ENCODE data around the gene PIGU. TPM values are rescaled to one million over a fixed set of nuclear protein-coding genes. Genes with fewer than 3 reads are reported as not detected.
A peak's percentile ranks its signal among the peaks of the same experiment; 100 is the strongest.
"Not testable (repeated sequence)": the region's sequence is repeated elsewhere in the genome, so short reads cannot be mapped to it uniquely, and the experiment has no call there.

PIGU gene
- total RNA-seq = 13.9 TPM

- FAIRE-seq = no peak
- peak; percentile 90 to 92 for DNase-seq (ENCODE audit: low spot score in 2 of 2)
Observed at GRCh38 chr20:34676642-34677373, at the start of gene PIGU. Gene PIGU, minus strand, starts transcription at chr20:34677092. Its CDS starts 7 bp downstream, at chr20:34677085.

DNA sequence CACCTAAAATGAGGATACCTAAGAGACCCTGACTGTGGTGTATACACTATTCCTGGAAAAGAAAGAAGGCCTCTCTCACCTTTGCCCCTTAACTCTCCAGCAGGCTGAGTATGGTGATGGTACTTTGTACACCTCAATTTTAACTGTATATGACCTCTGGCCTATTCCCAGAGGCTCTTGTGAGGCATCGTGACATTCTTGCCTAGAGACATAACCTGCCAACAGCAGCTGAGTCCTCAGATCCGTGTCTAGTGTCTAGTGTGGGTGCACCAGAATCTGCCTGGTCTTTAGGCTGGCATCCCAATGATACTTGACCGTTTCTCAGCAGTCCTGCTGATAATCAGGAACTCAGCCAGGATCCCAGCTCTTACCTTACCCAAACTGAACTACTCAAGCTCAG is 47.3 kb upstream of the PIGU start:
- DNase-seq (ENCODE audit: low spot score in 2 of 2) = no peak
- no peak for FAIRE-seq

DNA sequence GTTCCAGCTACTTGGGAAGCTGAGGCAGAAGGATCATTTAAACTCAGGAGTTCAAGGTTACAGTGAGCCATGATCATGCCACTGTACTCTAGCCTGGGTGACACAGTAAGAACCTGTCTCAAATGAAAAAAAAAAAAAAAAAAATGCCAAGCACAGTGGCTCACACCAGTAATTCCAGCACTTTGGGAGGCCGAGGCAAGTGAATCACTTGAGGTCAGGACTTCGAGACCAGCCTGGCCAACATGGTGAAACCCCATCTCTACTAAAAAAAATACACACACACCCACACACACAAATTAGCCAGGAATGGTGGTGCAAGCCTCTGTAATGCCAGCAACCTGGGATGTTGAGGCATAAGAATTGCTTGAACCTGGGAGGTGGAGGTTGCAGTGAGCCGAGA is 45.7 kb upstream of the PIGU start:
- not testable (repeated sequence) for DNase-seq (ENCODE audit: low spot score in 2 of 2); FAIRE-seq

- DNase-seq (ENCODE audit: low spot score in 2 of 2) = no peak
- no peak for FAIRE-seq
Observed at GRCh38 chr20:34720266-34720665, 43.4 kb upstream of the PIGU start.

- not testable (repeated sequence) for DNase-seq (ENCODE audit: low spot score in 2 of 2); FAIRE-seq
Observed at GRCh38 chr20:34719242-34720017, 42.5 kb upstream of the PIGU start.

- FAIRE-seq (no peak), DNase-seq (ENCODE audit: low spot score in 2 of 2) (no peak)
Observed at GRCh38 chr20:34717230-34718095, 40.6 kb upstream of the PIGU start.

- FAIRE-seq (no peak), DNase-seq (ENCODE audit: low spot score in 2 of 2) (no peak)
Observed at GRCh38 chr20:34716921-34717229, 40.0 kb upstream of the PIGU start.

DNA sequence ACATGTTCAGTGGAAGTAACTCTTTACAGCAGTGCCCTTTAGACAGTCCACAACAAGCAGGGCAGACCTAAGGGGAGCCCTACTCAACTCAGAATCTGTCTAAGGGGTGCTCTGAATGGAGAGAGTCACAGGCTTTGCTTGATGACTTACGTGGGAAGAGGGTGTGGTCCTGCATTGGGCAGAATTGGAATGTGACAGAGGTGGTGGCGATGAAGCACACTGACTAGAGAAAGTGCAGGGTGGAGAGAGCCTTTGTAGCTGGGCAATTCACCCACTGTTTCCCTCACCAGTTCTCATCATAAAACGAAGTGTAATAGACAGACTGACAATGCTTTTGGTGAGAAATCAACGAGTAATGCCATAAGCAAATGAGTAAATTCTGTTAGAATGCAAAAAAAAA is 38.5 kb upstream of the PIGU start:
- no peak for FAIRE-seq
- DNase-seq (ENCODE audit: low spot score in 2 of 2) = no peak

GRCh38 chr20:34713944-34714515 is 37.1 kb upstream of the PIGU start:
- not testable (repeated sequence) for FAIRE-seq; DNase-seq (ENCODE audit: low spot score in 2 of 2)

DNA sequence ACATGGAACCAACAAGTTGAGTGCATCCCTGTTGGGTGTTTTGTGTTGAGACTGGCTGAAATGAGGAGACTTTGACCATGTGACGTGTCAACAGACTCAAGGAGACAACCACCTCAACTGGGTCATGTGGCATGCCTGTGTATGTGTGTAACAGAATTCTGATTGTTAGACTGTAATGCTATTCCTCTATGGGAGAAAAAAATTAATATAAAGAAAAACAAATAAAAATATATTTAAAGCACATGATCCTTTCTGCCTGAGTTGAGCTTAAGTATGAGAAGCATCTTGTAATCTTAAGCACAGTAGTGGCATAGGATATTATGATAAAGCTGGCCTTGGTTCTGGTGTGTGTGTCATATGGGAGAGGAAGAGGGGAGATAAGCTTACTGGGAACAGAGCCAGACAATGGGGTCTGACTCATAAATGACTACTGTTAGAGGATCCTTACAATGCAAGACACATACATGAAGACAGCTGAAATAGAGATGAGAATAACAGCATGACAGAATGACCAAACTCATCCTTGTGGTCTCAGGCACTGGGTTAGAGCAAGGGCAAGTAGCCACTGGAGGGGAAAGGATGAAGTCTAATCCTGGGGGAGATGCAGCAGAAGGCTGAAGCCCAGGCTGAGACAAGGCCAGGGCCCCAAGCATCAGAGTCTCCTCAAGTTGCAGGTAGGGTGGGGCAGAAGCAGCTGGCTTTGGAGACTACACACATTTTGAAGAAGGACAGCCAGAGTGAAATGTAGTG is 36.5 kb upstream of the PIGU start:
- no peak for FAIRE-seq
- DNase-seq (ENCODE audit: low spot score in 2 of 2) = no peak

GRCh38 chr20:34712525-34713192 is 35.8 kb upstream of the PIGU start:
- no peak for DNase-seq (ENCODE audit: low spot score in 2 of 2)
- no peak for FAIRE-seq

DNA sequence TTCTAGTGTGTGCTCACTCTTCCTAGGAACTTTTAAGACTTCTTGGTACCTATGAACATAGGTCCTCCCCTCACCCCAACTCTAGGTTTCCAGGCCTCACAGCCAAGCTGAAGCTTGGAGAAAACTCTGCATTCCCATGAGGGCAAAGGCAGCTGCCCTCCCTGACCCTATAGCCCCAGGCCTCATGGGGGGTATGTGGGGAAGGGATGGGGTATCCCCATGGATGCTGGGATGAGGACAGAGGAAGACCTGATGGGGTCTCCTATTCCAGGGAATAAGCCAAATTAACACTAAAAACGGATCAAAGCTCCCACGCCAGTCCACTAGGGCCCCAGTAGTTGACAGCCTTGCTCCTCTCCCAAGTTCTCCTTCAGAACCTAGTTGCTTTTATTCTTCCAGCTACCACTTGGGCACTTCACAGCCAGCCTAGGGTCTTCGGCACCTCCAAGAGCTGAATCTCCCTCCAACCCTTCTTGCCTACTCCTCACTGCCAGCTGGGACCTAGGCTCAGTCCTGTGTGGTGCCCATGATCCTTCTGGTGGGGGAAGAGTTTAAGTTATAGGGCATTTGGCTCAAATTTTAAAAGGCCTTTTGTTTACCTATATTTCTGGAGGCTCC is 35.0 kb upstream of the PIGU start:
- DNase-seq (ENCODE audit: low spot score in 2 of 2) (no peak), FAIRE-seq (no peak)

GRCh38 chr20:34710861-34711574 is 34.1 kb upstream of the PIGU start:
- no peak for FAIRE-seq
- DNase-seq (ENCODE audit: low spot score in 2 of 2) = no peak

GRCh38 chr20:34710568-34710839 is 33.6 kb upstream of the PIGU start:
- DNase-seq (ENCODE audit: low spot score in 2 of 2) = no peak
- no peak for FAIRE-seq

- FAIRE-seq (no peak), DNase-seq (ENCODE audit: low spot score in 2 of 2) (peak; percentile 72 to 92)
Observed at GRCh38 chr20:34709831-34710567, 33.1 kb upstream of the PIGU start.

DNA sequence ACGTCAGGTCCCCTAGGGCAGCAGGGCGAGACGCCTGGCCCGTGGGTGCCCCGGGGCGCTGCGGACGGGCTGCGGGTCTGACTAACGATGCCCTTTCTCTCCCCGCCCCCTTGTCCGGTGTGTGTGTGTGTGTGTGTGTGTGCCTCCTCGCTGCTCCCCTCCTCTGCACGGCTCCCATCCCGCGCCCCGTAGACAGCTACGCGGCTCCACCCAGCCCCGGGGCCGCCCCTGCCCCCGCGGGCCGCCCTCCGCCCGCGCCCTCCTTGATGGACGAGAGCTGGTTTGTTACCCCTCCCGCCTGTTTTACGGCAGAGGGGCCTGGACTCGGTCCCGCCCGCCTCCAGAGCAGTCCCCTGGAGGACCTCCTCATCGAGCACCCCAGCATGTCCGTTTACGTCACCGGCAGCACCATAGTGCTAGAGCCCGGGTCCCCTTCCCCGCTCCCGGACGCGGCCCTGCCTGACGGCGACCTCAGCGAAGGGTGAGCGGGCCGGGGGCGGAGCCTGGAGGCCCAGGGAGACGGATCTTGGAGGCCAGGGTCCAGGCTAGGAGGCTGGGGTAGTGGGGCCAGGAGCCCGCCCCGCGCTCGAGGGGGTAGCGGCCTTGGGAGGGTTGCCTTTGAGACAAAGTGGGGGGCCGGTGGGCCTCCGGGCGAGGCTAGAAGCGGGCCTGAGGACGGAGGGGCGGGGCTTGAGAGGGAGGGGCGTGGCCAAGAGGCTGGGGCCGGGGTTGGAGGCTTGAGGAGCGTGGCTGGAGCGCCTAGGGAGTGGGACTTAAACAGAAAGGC is 32.3 kb upstream of the PIGU start:
- FAIRE-seq (no peak), DNase-seq (ENCODE audit: low spot score in 2 of 2) (peak; percentile 79 to 84)

DNA sequence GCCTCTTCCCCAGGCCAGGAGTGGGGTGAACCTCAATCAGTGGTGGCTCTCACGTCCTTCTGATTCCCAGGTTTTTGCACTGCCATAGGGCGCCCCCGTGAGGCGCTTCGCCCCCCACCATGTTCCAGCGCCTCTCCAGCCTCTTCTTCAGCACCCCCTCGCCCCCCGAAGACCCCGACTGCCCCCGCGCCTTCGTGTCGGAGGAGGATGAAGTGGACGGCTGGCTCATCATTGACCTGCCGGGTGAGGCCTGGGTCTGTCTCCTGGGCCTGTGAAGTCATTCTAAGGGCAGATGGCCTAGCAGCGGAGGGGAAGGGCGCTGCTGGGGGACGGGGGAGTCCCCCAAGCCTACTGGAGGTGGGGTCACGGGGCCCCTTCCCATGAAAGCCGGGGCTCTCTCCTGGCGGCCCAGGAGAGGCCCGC is 31.7 kb upstream of the PIGU start:
- DNase-seq (ENCODE audit: low spot score in 2 of 2) (peak; percentile 51 to 76), FAIRE-seq (no peak)
